Esophagus squamous epithelium (tissue), 4 donors: Measurements from ENCODE around the gene USE1.

Experiments
- CTCF ChIP-seq, 6 experiments: fragments of 450-650 bp in 4 of 6; fragments of 200-600 bp in 2 of 6; sonication (generic) in 2 of 6; IDR thresholded peaks; one replicate each; pipeline ENCODE4 v1.5.1; 2016 to 2019; ENCODE audit warnings: antibody characterized with exemption in 6 of 6, mild to moderate bottlenecking in 4 of 6, moderate library complexity in 4 of 6
- POLR2A ChIP-seq, 4 donors: fragments of 450-650 bp; IDR thresholded peaks; one replicate each; pipeline ENCODE4 v1.6.1; 2017; ENCODE audit warnings: antibody characterized with exemption in 4 of 4, mild to moderate bottlenecking in 4 of 4, moderate library complexity in 3 of 4

GRCh38 chr19:17206736-17207581 is 8.2 kb upstream of the USE1 start:
- TF ChIP-seq CTCF (IDR thresholded peaks at IDR 0.05), result no peak
- no peak for TF ChIP-seq POLR2A (IDR thresholded peaks at IDR 0.05)
